HG03460 (cell line): Measurements from ENCODE around the gene DAZ4.
"Not testable (repeated sequence)": the region's sequence is repeated elsewhere in the genome, so short reads cannot be mapped to it uniquely, and the experiment has no call there.

Source experiments
- ATAC-seq: cut with Tn5 transposase; IDR thresholded peaks from one replicate; pipeline ENCODE4 v1.9.1; 2021; ENCODE audit not compliant: unreplicated experiment

Gene DAZ4, protein sequence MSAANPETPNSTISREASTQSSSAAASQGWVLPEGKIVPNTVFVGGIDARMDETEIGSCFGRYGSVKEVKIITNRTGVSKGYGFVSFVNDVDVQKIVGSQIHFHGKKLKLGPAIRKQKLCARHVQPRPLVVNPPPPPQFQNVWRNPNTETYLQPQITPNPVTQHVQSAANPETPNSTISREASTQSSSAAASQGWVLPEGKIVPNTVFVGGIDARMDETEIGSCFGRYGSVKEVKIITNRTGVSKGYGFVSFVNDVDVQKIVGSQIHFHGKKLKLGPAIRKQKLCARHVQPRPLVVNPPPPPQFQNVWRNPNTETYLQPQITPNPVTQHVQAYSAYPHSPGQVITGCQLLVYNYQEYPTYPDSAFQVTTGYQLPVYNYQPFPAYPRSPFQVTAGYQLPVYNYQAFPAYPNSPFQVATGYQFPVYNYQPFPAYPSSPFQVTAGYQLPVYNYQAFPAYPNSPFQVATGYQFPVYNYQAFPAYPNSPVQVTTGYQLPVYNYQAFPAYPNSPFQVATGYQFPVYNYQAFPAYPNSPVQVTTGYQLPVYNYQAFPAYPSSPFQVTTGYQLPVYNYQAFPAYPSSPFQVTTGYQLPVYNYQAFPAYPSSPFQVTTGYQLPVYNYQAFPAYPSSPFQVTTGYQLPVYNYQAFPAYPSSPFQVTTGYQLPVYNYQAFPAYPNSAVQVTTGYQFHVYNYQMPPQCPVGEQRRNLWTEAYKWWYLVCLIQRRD

DNA sequence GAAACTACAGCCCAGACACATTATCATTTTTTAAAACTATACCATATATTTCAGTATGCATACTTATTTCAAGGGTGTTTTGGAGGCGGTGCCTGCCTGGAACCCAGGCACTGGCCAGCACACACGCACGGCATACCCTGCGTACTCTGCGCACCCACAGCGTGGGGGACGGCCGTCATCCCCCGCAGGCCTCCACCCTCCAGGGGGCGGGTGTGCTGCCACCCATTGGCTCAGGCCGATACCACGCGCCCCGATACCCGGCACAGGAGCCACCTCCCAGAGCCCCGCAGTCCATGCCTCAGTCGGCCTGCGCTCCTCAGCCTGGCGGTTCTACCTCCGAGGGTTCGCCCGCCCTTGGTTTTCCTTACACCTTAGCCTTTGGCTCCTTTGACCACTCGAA is at the start of gene DAZ4:
Gene DAZ4 (plus strand): TSS at position 301 of the 400 bp plus-strand sequence. CDS start 208 bp downstream, outside the sequence.
- ATAC-seq = not testable (repeated sequence)

GRCh38 chrY:24813293-24813692 is 20.4 kb upstream of the DAZ4 start, which contains the start of gene DAZ3:
Gene DAZ3 (minus strand): TSS chrY:24813393. CDS start chrY:24813185, 208 bp downstream.
- not testable (repeated sequence) for ATAC-seq

DNA sequence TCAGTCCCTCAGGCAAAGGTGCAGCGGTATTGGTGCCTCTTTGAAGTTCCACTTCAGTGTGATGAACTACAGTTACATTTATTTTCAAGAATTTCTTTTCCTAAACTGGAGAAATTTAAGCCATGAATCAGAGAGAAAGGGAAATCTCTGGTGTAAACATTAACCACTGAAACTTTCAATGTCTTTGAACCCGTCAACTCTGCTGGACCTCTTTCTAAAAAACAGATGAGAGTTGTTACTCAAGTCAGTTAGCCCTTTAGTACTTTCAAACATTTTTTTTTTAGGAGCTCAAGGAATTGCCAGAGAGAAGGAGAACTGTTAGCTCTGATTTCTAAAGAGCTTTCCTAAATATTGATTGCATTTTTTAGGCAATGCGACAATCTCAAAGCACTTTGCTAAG is 11.9 kb upstream of the DAZ4 start:
- not testable (repeated sequence) for ATAC-seq

GRCh38 chrY:24824184-24824879 is 9.4 kb upstream of the DAZ4 start:
- ATAC-seq = not testable (repeated sequence)

DNA sequence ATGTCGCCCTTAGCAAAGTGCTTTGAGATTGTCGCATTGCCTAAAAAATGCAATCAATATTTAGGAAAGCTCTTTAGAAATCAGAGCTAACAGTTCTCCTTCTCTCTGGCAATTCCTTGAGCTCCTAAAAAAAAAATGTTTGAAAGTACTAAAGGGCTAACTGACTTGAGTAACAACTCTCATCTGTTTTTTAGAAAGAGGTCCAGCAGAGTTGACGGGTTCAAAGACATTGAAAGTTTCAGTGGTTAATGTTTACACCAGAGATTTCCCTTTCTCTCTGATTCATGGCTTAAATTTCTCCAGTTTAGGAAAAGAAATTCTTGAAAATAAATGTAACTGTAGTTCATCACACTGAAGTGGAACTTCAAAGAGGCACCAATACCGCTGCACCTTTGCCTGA is 8.7 kb upstream of the DAZ4 start:
- ATAC-seq = not testable (repeated sequence)
